ENCODE measurements around the gene ZMYND8.

GRCh38 chr20:47257256-47257655 is 99.2 kb downstream of the ZMYND8 start:
- TF ChIP-seq, protein P1, sequence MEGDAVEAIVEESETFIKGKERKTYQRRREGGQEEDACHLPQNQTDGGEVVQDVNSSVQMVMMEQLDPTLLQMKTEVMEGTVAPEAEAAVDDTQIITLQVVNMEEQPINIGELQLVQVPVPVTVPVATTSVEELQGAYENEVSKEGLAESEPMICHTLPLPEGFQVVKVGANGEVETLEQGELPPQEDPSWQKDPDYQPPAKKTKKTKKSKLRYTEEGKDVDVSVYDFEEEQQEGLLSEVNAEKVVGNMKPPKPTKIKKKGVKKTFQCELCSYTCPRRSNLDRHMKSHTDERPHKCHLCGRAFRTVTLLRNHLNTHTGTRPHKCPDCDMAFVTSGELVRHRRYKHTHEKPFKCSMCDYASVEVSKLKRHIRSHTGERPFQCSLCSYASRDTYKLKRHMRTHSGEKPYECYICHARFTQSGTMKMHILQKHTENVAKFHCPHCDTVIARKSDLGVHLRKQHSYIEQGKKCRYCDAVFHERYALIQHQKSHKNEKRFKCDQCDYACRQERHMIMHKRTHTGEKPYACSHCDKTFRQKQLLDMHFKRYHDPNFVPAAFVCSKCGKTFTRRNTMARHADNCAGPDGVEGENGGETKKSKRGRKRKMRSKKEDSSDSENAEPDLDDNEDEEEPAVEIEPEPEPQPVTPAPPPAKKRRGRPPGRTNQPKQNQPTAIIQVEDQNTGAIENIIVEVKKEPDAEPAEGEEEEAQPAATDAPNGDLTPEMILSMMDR (IDR thresholded peaks at IDR 0.05), result no peak
- TF ChIP-seq TCF7L2 (IDR thresholded peaks at IDR 0.05; ENCODE audit: low read depth, low read length) (no peak), REST (IDR thresholded peaks at IDR 0.05; ENCODE audit: insufficient read depth in 1 of 2, low read depth in 2 of 2, low read length in 1 of 2) (no peak)

All from Panc1 (cell line).